ENCODE measurements around the gene SWT1. TPM values are rescaled to one million over a fixed set of nuclear protein-coding genes. Genes with fewer than 3 reads are reported as not detected.

SWT1 gene
- total and polyA plus RNA-seq, 9 of the 15 experiments (the other 6 are each of a cell fraction or from before 2014, with no cell fraction given): 1.5 to 3.4 (median 2.3) TPM

DNA sequence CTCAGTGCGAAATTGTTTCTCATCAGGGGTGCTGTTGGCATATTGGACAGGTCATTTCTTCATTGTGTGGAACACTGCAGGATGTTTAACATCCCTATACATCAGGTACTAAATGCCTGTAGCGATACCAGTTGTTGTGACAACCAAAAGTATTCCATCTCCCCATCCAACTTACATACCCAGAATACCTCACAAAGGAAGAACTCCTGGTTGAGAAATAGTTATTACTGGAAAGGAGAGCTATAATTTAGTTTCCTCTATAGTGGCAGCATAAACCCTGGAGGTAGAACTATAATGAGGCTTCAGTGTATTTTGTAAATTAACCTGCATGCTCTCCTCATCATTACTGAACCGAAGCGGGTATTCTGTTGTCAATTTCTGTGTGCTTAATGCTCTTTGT lies 115.0 kb downstream of the SWT1 start:
- peak; percentile 42; the same call in 1 of the 3 replicates for ATAC-seq
- no peak overlapping the region for H3K4me2 ChIP-seq (ENCODE audit: insufficient read depth, low read length)
- H3K4me3 ChIP-seq: no peak overlapping the region
- BruUV-seq (replicated peaks): no TSS peak
- peaks cover 3% of the 10 kb centered on the region; the same call in 1 of the 2 replicates for H3K9me3 ChIP-seq (replicated peaks; ENCODE audit: control insufficient read depth, insufficient read depth, low read depth, low read length)
- no peak overlapping the region for H3K9ac ChIP-seq (ENCODE audit: insufficient read depth in 1 of 2, low read depth in 2 of 2, low read length in 2 of 2)
- no peaks in the 10 kb centered on the region for H3K27me3 ChIP-seq (ENCODE audit: control insufficient read depth in 2 of 2, insufficient read depth in 2 of 2, low read length in 2 of 2)
- H3K36me3 ChIP-seq (ENCODE audit: control insufficient read depth, insufficient read depth, low read length): no peaks in the 10 kb centered on the region
- no peaks in the 10 kb centered on the region for H3K79me2 ChIP-seq (ENCODE audit: control insufficient read depth, insufficient read depth, low read length)
- peak; percentile 14; the same call in 1 of the 2 replicates for TF ChIP-seq RFX1 (IDR thresholded peaks at IDR 0.05)
- no peak for TF ChIP-seq BRCA1 (IDR thresholded peaks at IDR 0.05)
- TF ChIP-seq BRCA1 (CRISPR knock-in tag; IDR thresholded peaks at IDR 0.05): no peak
- ChIA-PET CTCF (ENCODE audit: low intra/inter-chr PET ratio) (no interaction called here), POLR2A (interaction anchor here (0.5 to 1.5 kb wide), 2 partner anchors 9 to 48 kb away, joined by 3 to 5 read pairs; no protein-coding TSS in a partner anchor)
- peak; percentile 15 for FAIRE-seq
- DNase-seq (ENCODE audit: extremely low read depth in 1 of 4, low spot score in 3 of 4): no peak
- H3K4me1 ChIP-seq (replicated peaks in 1 of 2; ENCODE audit: control insufficient read depth in 2 of 2, insufficient read depth in 2 of 2, low read length in 2 of 2): no peaks in the 10 kb centered on the region
- in situ Hi-C loops (cut with MboI): no loop called here
- no peak overlapping the region for H3K27ac ChIP-seq (ENCODE audit: extremely low read depth, low read depth, low read length)
- H4K20me1 ChIP-seq (replicated peaks; ENCODE audit: control insufficient read depth, insufficient read depth, low read length): no peaks in the 10 kb centered on the region
- intact Hi-C loops (cut with micrococcal nuclease): no loop called here
- no peaks in the 10 kb centered on the region for H3K9me1 ChIP-seq (ENCODE audit: control insufficient read depth, insufficient read depth, low read length)
- 85% methylated on average over 4 of the region's 4 CpGs for WGBS (ENCODE audit: insufficient coverage, low coverage, missing lambda C conversion rate)
- H2AFZ ChIP-seq (ENCODE audit: low read depth, low read length): no peak overlapping the region

- no TSS peak for BruUV-seq (replicated peaks)
- DNase-seq (ENCODE audit: extremely low read depth in 1 of 4, low spot score in 3 of 4) (no peak), FAIRE-seq (no peak), ATAC-seq (no peak)
- Histone ChIP-seq H3K9me1 (ENCODE audit: control insufficient read depth, insufficient read depth, low read length) (no peaks in the 10 kb centered on the region), H3K4me2 (ENCODE audit: insufficient read depth, low read length) (no peak overlapping the region), H3K4me3 (no peak overlapping the region), H3K4me1 (replicated peaks in 1 of 2; ENCODE audit: control insufficient read depth in 2 of 2, insufficient read depth in 2 of 2, low read length in 2 of 2) (peaks cover 4 to 14% of the 10 kb centered on the region in 2 experiments; a peak in 2 of 5 replicates), H4K20me1 (replicated peaks; ENCODE audit: control insufficient read depth, insufficient read depth, low read length) (no peaks in the 10 kb centered on the region), H3K27ac (ENCODE audit: extremely low read depth, low read depth, low read length) (no peak overlapping the region), H3K79me2 (ENCODE audit: control insufficient read depth, insufficient read depth, low read length) (no peaks in the 10 kb centered on the region), H3K36me3 (ENCODE audit: control insufficient read depth, insufficient read depth, low read length) (peaks cover 8% of the 10 kb centered on the region), H3K27me3 (ENCODE audit: control insufficient read depth in 2 of 2, insufficient read depth in 2 of 2, low read length in 2 of 2) (no peaks in the 10 kb centered on the region), H3K9me3 (replicated peaks; ENCODE audit: control insufficient read depth, insufficient read depth, low read depth, low read length) (peaks cover 20% of the 10 kb centered on the region), H2AFZ (ENCODE audit: low read depth, low read length) (no peak overlapping the region), H3K9ac (ENCODE audit: insufficient read depth in 1 of 2, low read depth in 2 of 2, low read length in 2 of 2) (no peak overlapping the region)
- in situ Hi-C loops (cut with MboI): no loop called here
- ChIA-PET POLR2A (interaction anchor here (1.0 kb wide), 1 partner anchor 12 kb away, joined by 3 read pairs; no protein-coding TSS in a partner anchor), CTCF (ENCODE audit: low intra/inter-chr PET ratio) (no interaction called here)
- intact Hi-C loops (cut with micrococcal nuclease): no loop called here
- TF ChIP-seq DIDO1 (tag; IDR thresholded peaks at IDR 0.05; ENCODE audit: low read depth): no peak
- no peak for TF ChIP-seq NR2C2 (CRISPR knock-in tag; IDR thresholded peaks at IDR 0.05)
- no peak for TF ChIP-seq NR2C2 (tag; IDR thresholded peaks at IDR 0.05)
- TF ChIP-seq ZC3H8 (IDR thresholded peaks at IDR 0.05): no peak
- TF ChIP-seq TRIM25 (IDR thresholded peaks at IDR 0.05; ENCODE audit: borderline replicate concordance): no peak
- no peak for TF ChIP-seq GABPB1 (CRISPR knock-in tag; IDR thresholded peaks at IDR 0.05)
- TF ChIP-seq ZNF146 (CRISPR knock-in tag; IDR thresholded peaks at IDR 0.05; ENCODE audit: unreplicated experiment): no peak
These were observed 122.6 kb downstream of the SWT1 start for GRCh38 chr1:185279571-185279970.
